Gastrocnemius medialis (tissue), 4 donors: ENCODE results near the gene EPHB6. TPM values are rescaled to one million over a fixed set of nuclear protein-coding genes. Genes with fewer than 3 reads are reported as not detected.

ENCODE experiments used
- ATAC-seq, 2 donors: fragments of 150-250 bp; one replicate each; pipeline ENCODE4 v1.9.1; 2016
- DNase-seq, 2 donors: peaks; one replicate each; pipeline ENCODE4 v3.0.0-alpha.2; 2019
- H3K27ac ChIP-seq, 4 donors: fragments of 200-600 bp; sonication (generic); 1 replicate in 1 of 4; 2 replicates in 3 of 4; pipeline ENCODE4 v1.5.1; 2016 to 2018; ENCODE audit warnings: mild to moderate bottlenecking in 2 of 4, moderate library complexity in 1 of 4
- H3K27me3 ChIP-seq, 3 donors: fragments of 200-600 bp; sonication (generic) in 2 of 3; 1 replicate in 1 of 3; 2 replicates in 2 of 3; pipeline versions ENCODE4 v1.5.1 to v1.6.0; 2016 to 2019; ENCODE audit warnings: mild to moderate bottlenecking in 1 of 3, moderate library complexity in 1 of 3
- H3K36me3 ChIP-seq, 2 donors: fragments of 200-600 bp; sonication (generic) in 1 of 2; one replicate each; pipeline ENCODE4 v1.5.1; 2017 to 2018
- H3K4me1 ChIP-seq, 2 donors: fragments of 200-600 bp; sonication (generic) in 1 of 2; one replicate each; pipeline ENCODE4 v1.5.1; 2016 to 2017; ENCODE audit warnings: mild to moderate bottlenecking in 2 of 2
- H3K4me3 ChIP-seq, 4 donors: fragments of 200-600 bp; sonication (generic) in 3 of 4; 1 replicate in 1 of 4; 2 replicates in 3 of 4; pipeline ENCODE4 v1.5.1; 2016 to 2019; ENCODE audit warnings: mild to moderate bottlenecking in 2 of 4
- H3K9me3 ChIP-seq, 3 donors: fragments of 200-600 bp; sonication (generic) in 2 of 3; 1 replicate in 1 of 3; 2 replicates in 2 of 3; pipeline ENCODE4 v1.5.1; 2016 to 2019
- POLR2A ChIP-seq, 2 donors: fragments of 450-650 bp; IDR thresholded peaks; one replicate each; pipeline ENCODE4 v1.6.1; 2017; ENCODE audit warnings: antibody characterized with exemption in 2 of 2, mild to moderate bottlenecking in 2 of 2, moderate library complexity in 2 of 2
- in situ Hi-C, 4 donors: fragments of 200-750 bp; cut with MboI; loops; one replicate each; pipeline versions ENCODE4 v1.15.0 to v1.8.0; 2017; ENCODE audit warnings: low sequenced_read_pairs in 4 of 4
- intact Hi-C: fragments of 100-400 bp; cut with DNase I; formaldehyde crosslinking; loops from one replicate; pipeline ENCODE4 v1.15.1; 2023; ENCODE audit warnings: low total_unique reads
- total RNA-seq, 4 donors: library from RNA; depleted of rRNA; stranded (reverse); fragments of >200 nt; gene quantifications; one replicate each; pipeline versions ENCODE4 v1.1.0 to v1.2.3, GENCODE V29; 2016
- TF ChIP-seq, protein P1 (sequence below), 5 experiments: fragments of 450-650 bp in 3 of 5; fragments of 200-600 bp in 2 of 5; sonication (generic) in 2 of 5; IDR thresholded peaks in 4 of 5; conservative IDR thresholded peaks in 1 of 5; 1 replicate in 4 of 5; 2 replicates in 1 of 5; pipeline ENCODE4 v1.5.1; 2016 to 2019; ENCODE audit warnings: antibody characterized with exemption in 5 of 5, mild to moderate bottlenecking in 3 of 5, moderate library complexity in 3 of 5

The EPHB6 gene
- total RNA-seq, 4 donors from 2014 or later = 2.0 to 8.9 (median 2.8) TPM

DNA sequence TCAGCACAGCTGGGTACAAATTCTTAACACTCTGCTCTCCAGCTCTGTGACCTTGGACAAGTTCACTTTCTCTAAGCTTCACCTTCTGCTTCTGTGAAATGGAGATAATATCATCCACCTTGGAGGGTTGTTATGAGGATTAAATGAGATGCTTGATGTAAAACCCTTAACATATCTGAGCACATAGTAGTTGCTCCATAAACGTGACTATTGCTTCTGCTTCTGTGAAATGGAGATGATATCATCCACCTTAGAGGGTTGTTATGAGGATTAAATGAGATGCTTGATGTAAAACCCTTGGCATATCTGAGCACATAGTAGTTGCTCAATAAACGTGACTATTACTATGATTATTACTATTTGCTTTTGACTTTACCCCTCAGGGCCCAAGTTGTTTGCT is 14.6 kb downstream of the EPHB6 start:
- in situ Hi-C loops = loop anchor here in 3 of 4 donors (25.0 kb wide), 1 partner anchor 343 kb away; the partner anchor contains the start of gene TAS2R40 (in 3 of the 3)
- intact Hi-C loops = no loop called here
- H3K9me3 ChIP-seq = no peaks in the 10 kb centered on the region
- no peaks in the 10 kb centered on the region for H3K36me3 ChIP-seq
- TF ChIP-seq POLR2A (IDR thresholded peaks at IDR 0.05) = no peak
- TF ChIP-seq, protein P1, sequence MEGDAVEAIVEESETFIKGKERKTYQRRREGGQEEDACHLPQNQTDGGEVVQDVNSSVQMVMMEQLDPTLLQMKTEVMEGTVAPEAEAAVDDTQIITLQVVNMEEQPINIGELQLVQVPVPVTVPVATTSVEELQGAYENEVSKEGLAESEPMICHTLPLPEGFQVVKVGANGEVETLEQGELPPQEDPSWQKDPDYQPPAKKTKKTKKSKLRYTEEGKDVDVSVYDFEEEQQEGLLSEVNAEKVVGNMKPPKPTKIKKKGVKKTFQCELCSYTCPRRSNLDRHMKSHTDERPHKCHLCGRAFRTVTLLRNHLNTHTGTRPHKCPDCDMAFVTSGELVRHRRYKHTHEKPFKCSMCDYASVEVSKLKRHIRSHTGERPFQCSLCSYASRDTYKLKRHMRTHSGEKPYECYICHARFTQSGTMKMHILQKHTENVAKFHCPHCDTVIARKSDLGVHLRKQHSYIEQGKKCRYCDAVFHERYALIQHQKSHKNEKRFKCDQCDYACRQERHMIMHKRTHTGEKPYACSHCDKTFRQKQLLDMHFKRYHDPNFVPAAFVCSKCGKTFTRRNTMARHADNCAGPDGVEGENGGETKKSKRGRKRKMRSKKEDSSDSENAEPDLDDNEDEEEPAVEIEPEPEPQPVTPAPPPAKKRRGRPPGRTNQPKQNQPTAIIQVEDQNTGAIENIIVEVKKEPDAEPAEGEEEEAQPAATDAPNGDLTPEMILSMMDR (IDR thresholded peaks at IDR 0.05 in 4 of 5, conservative IDR thresholded peaks at IDR 0.05 in 1 of 5) = no peak
- no peaks in the 10 kb centered on the region for H3K27me3 ChIP-seq
- DNase-seq (no peak), ATAC-seq (no peak)
- no peak overlapping the region for H3K4me3 ChIP-seq
- no peak overlapping the region for H3K27ac ChIP-seq
- no peaks in the 10 kb centered on the region for H3K4me1 ChIP-seq

DNA sequence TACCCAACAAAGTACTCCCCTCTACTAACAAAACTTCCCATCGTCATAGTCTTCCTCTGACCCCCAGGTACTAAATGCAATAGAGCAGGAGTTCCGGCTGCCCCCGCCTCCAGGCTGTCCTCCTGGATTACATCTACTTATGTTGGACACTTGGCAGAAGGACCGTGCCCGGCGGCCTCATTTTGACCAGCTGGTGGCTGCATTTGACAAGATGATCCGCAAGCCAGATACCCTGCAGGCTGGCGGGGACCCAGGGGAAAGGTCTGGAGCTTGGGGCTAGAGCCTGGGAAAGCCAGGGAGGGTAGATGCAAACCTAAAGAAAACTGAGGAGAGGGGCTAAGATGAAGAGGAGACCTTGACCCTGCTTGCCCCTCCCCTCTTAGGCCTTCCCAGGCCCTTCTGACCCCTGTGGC is 15.3 kb downstream of the EPHB6 start:
- no peaks in the 10 kb centered on the region for H3K27me3 ChIP-seq
- H3K9me3 ChIP-seq = no peaks in the 10 kb centered on the region
- H3K27ac ChIP-seq = no peak overlapping the region
- no peak for DNase-seq
- no peaks in the 10 kb centered on the region for H3K4me1 ChIP-seq
- no peak for ATAC-seq
- no peaks in the 10 kb centered on the region for H3K36me3 ChIP-seq
- in situ Hi-C loops = loop anchor here (10.0 to 25.0 kb wide), 2 partner anchors 135 to 342 kb away; partner anchors contain the start of gene TAS2R40 (in 3 of the 4)
- TF ChIP-seq, protein P1 (IDR thresholded peaks at IDR 0.05 in 4 of 5, conservative IDR thresholded peaks at IDR 0.05 in 1 of 5) = no peak
- TF ChIP-seq POLR2A (IDR thresholded peaks at IDR 0.05) = no peak
- H3K4me3 ChIP-seq = no peak overlapping the region
- intact Hi-C loops = no loop called here

DNA sequence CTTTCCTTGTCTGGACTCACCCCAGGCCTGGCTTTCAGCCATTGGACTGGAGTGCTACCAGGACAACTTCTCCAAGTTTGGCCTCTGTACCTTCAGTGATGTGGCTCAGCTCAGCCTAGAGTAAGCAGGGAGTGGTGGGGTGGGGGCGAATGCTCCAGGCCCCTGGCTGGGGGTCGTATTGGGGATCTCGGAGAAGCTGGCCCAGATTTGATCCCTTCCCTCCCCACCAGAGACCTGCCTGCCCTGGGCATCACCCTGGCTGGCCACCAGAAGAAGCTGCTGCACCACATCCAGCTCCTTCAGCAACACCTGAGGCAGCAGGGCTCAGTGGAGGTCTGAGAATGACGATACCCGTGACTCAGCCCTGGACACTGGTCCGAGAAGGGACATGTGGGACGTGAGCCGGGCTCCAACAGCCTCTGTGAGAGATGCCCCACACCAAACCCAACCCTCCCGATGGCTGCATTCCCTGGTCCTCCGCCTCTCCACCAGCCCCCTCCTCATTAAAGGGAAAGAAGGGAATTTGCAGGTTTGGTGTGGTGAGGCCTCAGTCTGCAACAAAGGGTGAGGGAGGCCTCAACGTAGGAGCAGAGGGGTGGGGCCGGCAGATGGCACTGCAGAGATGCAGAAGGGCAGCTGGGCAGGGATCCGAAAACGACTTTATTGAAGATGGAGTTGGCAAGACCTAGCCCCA is 15.8 kb downstream of the EPHB6 start:
- in situ Hi-C loops (loop anchor here (10.0 to 25.0 kb wide), 2 partner anchors 134 to 342 kb away; partner anchors contain the start of gene TAS2R40 (in 3 of the 4)), intact Hi-C loops (no loop called here)

DNA sequence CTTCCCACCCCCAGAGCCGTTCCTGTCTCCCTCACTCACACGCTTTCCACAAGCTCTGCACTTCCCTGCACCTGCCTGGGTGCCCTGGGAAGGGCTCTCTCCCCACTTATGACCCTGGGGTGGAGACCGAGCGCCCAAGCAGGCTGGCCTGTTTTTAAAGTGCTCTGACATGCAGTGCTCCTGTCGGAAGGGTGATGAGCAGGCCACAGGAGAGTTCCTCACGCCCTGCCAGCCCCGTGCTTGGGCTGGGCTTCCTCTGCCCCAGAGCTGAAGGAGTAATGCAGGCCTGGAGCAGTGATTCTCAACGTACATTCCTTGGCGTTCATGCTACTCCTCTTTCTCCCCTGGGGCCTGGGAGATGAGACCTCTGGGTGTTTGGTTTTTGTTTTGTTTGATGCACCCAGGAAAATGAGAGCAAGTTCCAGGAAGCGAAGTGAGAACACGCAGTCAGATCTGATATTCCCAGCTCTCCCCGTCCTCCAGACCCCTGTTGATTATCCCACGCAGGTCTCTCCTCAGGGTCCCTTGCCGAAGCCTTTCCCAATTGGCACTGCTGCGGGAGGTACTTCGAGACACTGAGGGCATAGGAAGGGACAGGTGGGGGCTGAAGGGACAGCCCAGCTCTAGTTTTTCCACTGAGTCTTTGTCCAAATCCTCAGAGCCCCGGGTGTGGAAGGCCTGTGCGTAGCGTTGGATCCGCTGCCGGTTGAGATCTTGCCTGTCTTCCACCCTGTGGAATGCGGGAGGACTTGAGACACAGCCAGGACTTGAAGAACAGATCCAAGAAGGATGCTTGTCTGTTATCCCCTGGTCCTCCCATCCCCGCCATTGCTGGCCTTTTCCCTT is 16.6 kb downstream of the EPHB6 start:
- DNase-seq (no peak), ATAC-seq (no peak)
- TF ChIP-seq POLR2A (IDR thresholded peaks at IDR 0.05) = no peak
- TF ChIP-seq, protein P1 (IDR thresholded peaks at IDR 0.05 in 4 of 5, conservative IDR thresholded peaks at IDR 0.05 in 1 of 5) = no peak
- no peaks in the 10 kb centered on the region for H3K36me3 ChIP-seq
- no peaks in the 10 kb centered on the region for H3K4me1 ChIP-seq
- no peak overlapping the region for H3K27ac ChIP-seq
- intact Hi-C loops (no loop called here), in situ Hi-C loops (loop anchor here (10.0 to 25.0 kb wide), 2 partner anchors 133 to 341 kb away; partner anchors contain the start of gene TAS2R40 (in 3 of the 4))
- H3K4me3 ChIP-seq = no peak overlapping the region
- no peaks in the 10 kb centered on the region for H3K27me3 ChIP-seq
- H3K9me3 ChIP-seq = no peaks in the 10 kb centered on the region

More for the DNA sequence above, 15.8 kb downstream of the EPHB6 start:
- Histone ChIP-seq H3K4me1 (no peaks in the 10 kb centered on the region), H3K9me3 (no peaks in the 10 kb centered on the region), H3K27me3 (no peaks in the 10 kb centered on the region), H3K36me3 (no peaks in the 10 kb centered on the region), H3K27ac (no peak overlapping the region), H3K4me3 (no peak overlapping the region)
- ATAC-seq (no peak), DNase-seq (no peak)
- no peak for TF ChIP-seq POLR2A (IDR thresholded peaks at IDR 0.05)
- TF ChIP-seq, protein P1 (IDR thresholded peaks at IDR 0.05 in 4 of 5, conservative IDR thresholded peaks at IDR 0.05 in 1 of 5) = no peak
